HEK293 (cell line): ENCODE measurements around the gene FBXO10.
A peak's percentile ranks its signal among the peaks of the same experiment; 100 is the strongest.

ENCODE experiments used
- BCL11A ChIP-seq: fragments of 450-650 bp; formaldehyde crosslinking; IDR thresholded peaks from 2 replicates; pipeline ENCODE4 v1.5.1; 2016; ENCODE audit warnings: low read depth, missing biosample characterization, missing genetic modification characterization
- GLI2 ChIP-seq: fragments of 450-650 bp; formaldehyde crosslinking; IDR thresholded peaks from 2 replicates; pipeline ENCODE4; 2017; ENCODE audit warnings: missing biosample characterization, missing genetic modification characterization, low read depth, borderline replicate concordance
- GLIS1 ChIP-seq: fragments of 450-650 bp; formaldehyde crosslinking; IDR thresholded peaks from 2 replicates; pipeline ENCODE4 v1.5.1; 2016; ENCODE audit warnings: missing biosample characterization, missing genetic modification characterization
- IKZF3 ChIP-seq: fragments of 450-650 bp; IDR thresholded peaks from 2 replicates; pipeline ENCODE4 v1.5.0; 2018; ENCODE audit warnings: missing biosample characterization, mild to moderate bottlenecking, missing genetic modification characterization, moderate library complexity
- SCRT1 ChIP-seq: fragments of 450-650 bp; formaldehyde crosslinking; IDR thresholded peaks from 2 replicates; pipeline ENCODE4 v1.5.1; 2016; ENCODE audit warnings: missing biosample characterization, missing genetic modification characterization, borderline replicate concordance
- WT1 ChIP-seq: fragments of 450-650 bp; formaldehyde crosslinking; IDR thresholded peaks from 2 replicates; pipeline ENCODE4 v1.5.1; 2016; ENCODE audit warnings: missing biosample characterization, missing genetic modification characterization
- YY1 ChIP-seq: fragments of 450-650 bp; formaldehyde crosslinking; IDR thresholded peaks from 2 replicates; pipeline ENCODE4 v1.5.1; 2018; ENCODE audit warnings: missing biosample characterization, missing genetic modification characterization
- ZFP37 ChIP-seq: fragments of 450-650 bp; formaldehyde crosslinking; IDR thresholded peaks from 2 replicates; pipeline ENCODE4 v1.5.1; 2016; ENCODE audit warnings: missing biosample characterization, missing genetic modification characterization
- ZNF133 ChIP-seq: fragments of 450-650 bp; formaldehyde crosslinking; IDR thresholded peaks from 2 replicates; pipeline ENCODE4 v1.5.1; 2016; ENCODE audit warnings: missing biosample characterization, missing genetic modification characterization
- ZNF175 ChIP-seq: fragments of 450-650 bp; formaldehyde crosslinking; IDR thresholded peaks from 2 replicates; pipeline ENCODE4 v1.5.1; 2016; ENCODE audit warnings: missing biosample characterization, missing genetic modification characterization
- ZNF214 ChIP-seq: fragments of 450-650 bp; formaldehyde crosslinking; IDR thresholded peaks from 2 replicates; pipeline ENCODE4 v1.5.1; 2017; ENCODE audit warnings: missing biosample characterization, mild to moderate bottlenecking, missing genetic modification characterization, borderline replicate concordance
- ZNF311 ChIP-seq: fragments of 450-650 bp; formaldehyde crosslinking; IDR thresholded peaks from 2 replicates; pipeline ENCODE4 v1.5.1; 2017; ENCODE audit warnings: missing biosample characterization, missing genetic modification characterization, borderline replicate concordance
- ZNF521 ChIP-seq: fragments of 450-650 bp; formaldehyde crosslinking; IDR thresholded peaks from 2 replicates; pipeline ENCODE4 v1.5.1; 2017; ENCODE audit warnings: missing biosample characterization, mild to moderate bottlenecking, missing genetic modification characterization
- ZNF555 ChIP-seq: fragments of 450-650 bp; formaldehyde crosslinking; conservative IDR thresholded peaks from 2 replicates; pipeline ENCODE4 v1.5.1; 2017; ENCODE audit warnings: missing biosample characterization, mild to moderate bottlenecking, missing genetic modification characterization, inconsistent platforms
- ZNF596 ChIP-seq: fragments of 450-650 bp; IDR thresholded peaks from 2 replicates; pipeline ENCODE4 v1.5.0; 2018; ENCODE audit warnings: missing biosample characterization, mild to moderate bottlenecking, missing genetic modification characterization, moderate library complexity
- ZNF600 ChIP-seq: fragments of 450-650 bp; formaldehyde crosslinking; IDR thresholded peaks from 2 replicates; pipeline ENCODE4 v1.5.1; 2016; ENCODE audit warnings: missing biosample characterization, missing genetic modification characterization
- ZNF610 ChIP-seq: fragments of 450-650 bp; formaldehyde crosslinking; IDR thresholded peaks from 2 replicates; pipeline ENCODE4 v1.5.1; 2016; ENCODE audit warnings: missing biosample characterization, missing genetic modification characterization, borderline replicate concordance
- ZNF624 ChIP-seq: fragments of 450-650 bp; formaldehyde crosslinking; IDR thresholded peaks from 2 replicates; pipeline ENCODE4 v1.5.1; 2017; ENCODE audit warnings: missing biosample characterization, missing genetic modification characterization
- ZNF629 ChIP-seq: fragments of 450-650 bp; formaldehyde crosslinking; IDR thresholded peaks from 2 replicates; pipeline ENCODE4 v1.5.1; 2017; ENCODE audit warnings: missing biosample characterization, missing genetic modification characterization
- ZNF654 ChIP-seq: fragments of 450-650 bp; formaldehyde crosslinking; IDR thresholded peaks from 2 replicates; pipeline ENCODE4 v1.5.1; 2016; ENCODE audit warnings: low read depth, missing biosample characterization, missing genetic modification characterization
- ZNF660 ChIP-seq: fragments of 450-650 bp; IDR thresholded peaks from 2 replicates; pipeline ENCODE4 v1.5.1; 2018; ENCODE audit warnings: missing biosample characterization, mild to moderate bottlenecking, missing genetic modification characterization
- ZNF701 ChIP-seq: fragments of 450-650 bp; formaldehyde crosslinking; IDR thresholded peaks from 2 replicates; pipeline ENCODE4 v1.5.1; 2016; ENCODE audit warnings: missing biosample characterization, missing genetic modification characterization
- ZNF76 ChIP-seq: fragments of 450-650 bp; formaldehyde crosslinking; IDR thresholded peaks from 2 replicates; pipeline ENCODE4; 2016; ENCODE audit warnings: low read depth, missing biosample characterization, missing genetic modification characterization, borderline replicate concordance
- ZSCAN16 ChIP-seq: fragments of 450-650 bp; formaldehyde crosslinking; IDR thresholded peaks from 2 replicates; pipeline ENCODE4 v1.5.1; 2016; ENCODE audit warnings: missing biosample characterization, missing genetic modification characterization
- ZSCAN23 ChIP-seq: fragments of 450-650 bp; formaldehyde crosslinking; IDR thresholded peaks from 2 replicates; pipeline ENCODE4 v1.5.1; 2016; ENCODE audit warnings: missing biosample characterization, missing genetic modification characterization
- TF ChIP-seq, protein P1 (sequence below): fragments of 450-650 bp; formaldehyde crosslinking; IDR thresholded peaks from 2 replicates; pipeline ENCODE4 v1.5.1; 2016; ENCODE audit warnings: missing biosample characterization, missing genetic modification characterization
- TF ChIP-seq, protein P2 (sequence below): fragments of 450-650 bp; formaldehyde crosslinking; IDR thresholded peaks from 2 replicates; pipeline ENCODE4 v1.5.1; 2016; ENCODE audit warnings: missing biosample characterization, missing genetic modification characterization, low read depth
- TF ChIP-seq, protein P3 (sequence below): fragments of 450-650 bp; formaldehyde crosslinking; IDR thresholded peaks from 2 replicates; pipeline ENCODE4 v1.5.1; 2017; ENCODE audit warnings: missing biosample characterization, missing genetic modification characterization
- TF ChIP-seq, protein P4 (sequence below): fragments of 450-650 bp; formaldehyde crosslinking; IDR thresholded peaks from 2 replicates; pipeline ENCODE4 v1.5.1; 2017; ENCODE audit warnings: missing biosample characterization, missing genetic modification characterization
- TF ChIP-seq, protein P5 (sequence below): fragments of 450-650 bp; formaldehyde crosslinking; IDR thresholded peaks from 2 replicates; pipeline ENCODE4 v1.5.1; 2016; ENCODE audit warnings: missing biosample characterization, missing genetic modification characterization

Gene FBXO10

DNA sequence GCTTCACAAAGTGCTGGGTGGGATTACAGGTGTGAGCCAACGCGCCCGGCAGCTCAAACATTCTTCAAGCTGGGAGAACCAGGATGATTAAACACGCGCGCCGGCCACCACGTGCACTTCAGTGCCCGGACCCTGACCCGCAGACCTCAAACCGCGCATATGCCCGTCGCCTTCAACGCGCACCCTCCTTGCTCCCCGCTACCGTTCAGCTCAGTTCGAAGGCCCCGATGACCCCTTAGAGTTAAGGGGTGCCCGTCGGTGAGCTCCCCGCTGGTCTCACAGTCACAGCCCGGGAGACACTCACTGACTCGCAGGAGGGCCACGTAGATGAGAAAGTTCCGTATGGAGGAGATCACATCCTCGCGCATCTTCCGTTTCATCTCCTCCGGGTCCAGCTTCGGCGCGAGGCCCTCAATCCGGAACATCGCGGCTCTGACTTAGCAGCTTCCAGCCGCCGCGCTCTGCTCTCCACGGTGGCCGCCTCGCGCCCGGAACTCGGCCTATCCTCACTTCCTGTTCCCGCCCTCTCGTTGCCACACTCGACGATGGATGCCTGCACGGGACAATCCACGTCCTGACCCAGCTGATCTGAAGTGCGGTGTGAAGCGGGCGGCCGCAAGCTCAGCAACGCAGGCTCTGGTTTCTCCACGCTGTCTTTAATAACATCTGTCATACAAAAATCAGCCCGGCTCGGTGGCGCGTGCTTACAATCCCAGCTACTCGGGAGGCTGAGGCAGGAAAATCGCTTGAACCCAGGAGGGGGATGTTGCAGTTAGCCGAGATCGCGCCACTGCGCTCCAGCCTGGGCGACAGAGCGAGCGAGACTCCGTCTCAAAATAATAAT is 16.1 kb upstream of the FBXO10 start, which contains the start of gene TOMM5 (continued):
- TF ChIP-seq ZSCAN16 (tag by site-specific recombination) (no peak), ZNF701 (tag by site-specific recombination) (no peak), ZNF521 (tag by site-specific recombination) (no peak), ZNF175 (no peak), BCL11A (tag by site-specific recombination) (no peak), ZNF624 (tag by site-specific recombination) (no peak), ZNF596 (tag by site-specific recombination) (no peak), ZFP37 (peak; percentile 20; the same call in 1 of the 2 replicates), IKZF3 (tag by site-specific recombination) (no peak), ZNF76 (tag by site-specific recombination) (peak; percentile 30; the same call in 1 of the 2 replicates), ZNF610 (no peak), WT1 (tag by site-specific recombination) (no peak), ZNF600 (tag by site-specific recombination) (peak; percentile 78), SCRT1 (tag by site-specific recombination) (no peak), ZSCAN23 (tag by site-specific recombination) (no peak), ZNF629 (peak; percentile 61; the same call in 1 of the 2 replicates), ZNF133 (no peak), YY1 (tag by site-specific recombination) (peak; percentile 10; the same call in 1 of the 2 replicates), GLI2 (tag by site-specific recombination) (no peak), ZNF214 (tag by site-specific recombination) (no peak), ZNF654 (tag by site-specific recombination) (no peak), GLIS1 (peak; percentile 43; the same call in 1 of the 2 replicates), ZNF311 (no peak), ZNF660 (0 out of 2 replicates have a peak, but pooled peaks have one; percentile 12), ZNF555 (tag by site-specific recombination) (no peak)
- TF ChIP-seq, protein P1, sequence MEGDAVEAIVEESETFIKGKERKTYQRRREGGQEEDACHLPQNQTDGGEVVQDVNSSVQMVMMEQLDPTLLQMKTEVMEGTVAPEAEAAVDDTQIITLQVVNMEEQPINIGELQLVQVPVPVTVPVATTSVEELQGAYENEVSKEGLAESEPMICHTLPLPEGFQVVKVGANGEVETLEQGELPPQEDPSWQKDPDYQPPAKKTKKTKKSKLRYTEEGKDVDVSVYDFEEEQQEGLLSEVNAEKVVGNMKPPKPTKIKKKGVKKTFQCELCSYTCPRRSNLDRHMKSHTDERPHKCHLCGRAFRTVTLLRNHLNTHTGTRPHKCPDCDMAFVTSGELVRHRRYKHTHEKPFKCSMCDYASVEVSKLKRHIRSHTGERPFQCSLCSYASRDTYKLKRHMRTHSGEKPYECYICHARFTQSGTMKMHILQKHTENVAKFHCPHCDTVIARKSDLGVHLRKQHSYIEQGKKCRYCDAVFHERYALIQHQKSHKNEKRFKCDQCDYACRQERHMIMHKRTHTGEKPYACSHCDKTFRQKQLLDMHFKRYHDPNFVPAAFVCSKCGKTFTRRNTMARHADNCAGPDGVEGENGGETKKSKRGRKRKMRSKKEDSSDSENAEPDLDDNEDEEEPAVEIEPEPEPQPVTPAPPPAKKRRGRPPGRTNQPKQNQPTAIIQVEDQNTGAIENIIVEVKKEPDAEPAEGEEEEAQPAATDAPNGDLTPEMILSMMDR (tag by site-specific recombination): no peak
- TF ChIP-seq, protein P2, sequence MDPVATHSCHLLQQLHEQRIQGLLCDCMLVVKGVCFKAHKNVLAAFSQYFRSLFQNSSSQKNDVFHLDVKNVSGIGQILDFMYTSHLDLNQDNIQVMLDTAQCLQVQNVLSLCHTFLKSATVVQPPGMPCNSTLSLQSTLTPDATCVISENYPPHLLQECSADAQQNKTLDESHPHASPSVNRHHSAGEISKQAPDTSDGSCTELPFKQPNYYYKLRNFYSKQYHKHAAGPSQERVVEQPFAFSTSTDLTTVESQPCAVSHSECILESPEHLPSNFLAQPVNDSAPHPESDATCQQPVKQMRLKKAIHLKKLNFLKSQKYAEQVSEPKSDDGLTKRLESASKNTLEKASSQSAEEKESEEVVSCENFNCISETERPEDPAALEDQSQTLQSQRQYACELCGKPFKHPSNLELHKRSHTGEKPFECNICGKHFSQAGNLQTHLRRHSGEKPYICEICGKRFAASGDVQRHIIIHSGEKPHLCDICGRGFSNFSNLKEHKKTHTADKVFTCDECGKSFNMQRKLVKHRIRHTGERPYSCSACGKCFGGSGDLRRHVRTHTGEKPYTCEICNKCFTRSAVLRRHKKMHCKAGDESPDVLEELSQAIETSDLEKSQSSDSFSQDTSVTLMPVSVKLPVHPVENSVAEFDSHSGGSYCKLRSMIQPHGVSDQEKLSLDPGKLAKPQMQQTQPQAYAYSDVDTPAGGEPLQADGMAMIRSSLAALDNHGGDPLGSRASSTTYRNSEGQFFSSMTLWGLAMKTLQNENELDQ (tag by site-specific recombination): no peak
- TF ChIP-seq, protein P3, sequence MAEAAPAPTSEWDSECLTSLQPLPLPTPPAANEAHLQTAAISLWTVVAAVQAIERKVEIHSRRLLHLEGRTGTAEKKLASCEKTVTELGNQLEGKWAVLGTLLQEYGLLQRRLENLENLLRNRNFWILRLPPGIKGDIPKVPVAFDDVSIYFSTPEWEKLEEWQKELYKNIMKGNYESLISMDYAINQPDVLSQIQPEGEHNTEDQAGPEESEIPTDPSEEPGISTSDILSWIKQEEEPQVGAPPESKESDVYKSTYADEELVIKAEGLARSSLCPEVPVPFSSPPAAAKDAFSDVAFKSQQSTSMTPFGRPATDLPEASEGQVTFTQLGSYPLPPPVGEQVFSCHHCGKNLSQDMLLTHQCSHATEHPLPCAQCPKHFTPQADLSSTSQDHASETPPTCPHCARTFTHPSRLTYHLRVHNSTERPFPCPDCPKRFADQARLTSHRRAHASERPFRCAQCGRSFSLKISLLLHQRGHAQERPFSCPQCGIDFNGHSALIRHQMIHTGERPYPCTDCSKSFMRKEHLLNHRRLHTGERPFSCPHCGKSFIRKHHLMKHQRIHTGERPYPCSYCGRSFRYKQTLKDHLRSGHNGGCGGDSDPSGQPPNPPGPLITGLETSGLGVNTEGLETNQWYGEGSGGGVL (tag by site-specific recombination): no peak
- TF ChIP-seq, protein P4, sequence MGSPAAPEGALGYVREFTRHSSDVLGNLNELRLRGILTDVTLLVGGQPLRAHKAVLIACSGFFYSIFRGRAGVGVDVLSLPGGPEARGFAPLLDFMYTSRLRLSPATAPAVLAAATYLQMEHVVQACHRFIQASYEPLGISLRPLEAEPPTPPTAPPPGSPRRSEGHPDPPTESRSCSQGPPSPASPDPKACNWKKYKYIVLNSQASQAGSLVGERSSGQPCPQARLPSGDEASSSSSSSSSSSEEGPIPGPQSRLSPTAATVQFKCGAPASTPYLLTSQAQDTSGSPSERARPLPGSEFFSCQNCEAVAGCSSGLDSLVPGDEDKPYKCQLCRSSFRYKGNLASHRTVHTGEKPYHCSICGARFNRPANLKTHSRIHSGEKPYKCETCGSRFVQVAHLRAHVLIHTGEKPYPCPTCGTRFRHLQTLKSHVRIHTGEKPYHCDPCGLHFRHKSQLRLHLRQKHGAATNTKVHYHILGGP (tag by site-specific recombination): no peak
- TF ChIP-seq, protein P5, sequence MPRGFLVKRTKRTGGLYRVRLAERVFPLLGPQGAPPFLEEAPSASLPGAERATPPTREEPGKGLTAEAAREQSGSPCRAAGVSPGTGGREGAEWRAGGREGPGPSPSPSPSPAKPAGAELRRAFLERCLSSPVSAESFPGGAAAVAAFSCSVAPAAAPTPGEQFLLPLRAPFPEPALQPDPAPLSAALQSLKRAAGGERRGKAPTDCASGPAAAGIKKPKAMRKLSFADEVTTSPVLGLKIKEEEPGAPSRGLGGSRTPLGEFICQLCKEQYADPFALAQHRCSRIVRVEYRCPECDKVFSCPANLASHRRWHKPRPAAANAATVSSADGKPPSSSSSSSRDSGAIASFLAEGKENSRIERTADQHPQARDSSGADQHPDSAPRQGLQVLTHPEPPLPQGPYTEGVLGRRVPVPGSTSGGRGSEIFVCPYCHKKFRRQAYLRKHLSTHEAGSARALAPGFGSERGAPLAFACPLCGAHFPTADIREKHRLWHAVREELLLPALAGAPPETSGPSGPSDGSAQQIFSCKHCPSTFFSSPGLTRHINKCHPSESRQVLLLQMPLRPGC (tag by site-specific recombination): peak; percentile 33; the same call in 1 of the 2 replicates
